ENCODE results near the gene HLF.

- TF ChIP-seq CTCF (IDR thresholded peaks at IDR 0.05): no peak
- no peak for TF ChIP-seq EZH2 (IDR thresholded peaks at IDR 0.05; ENCODE audit: borderline replicate concordance, insufficient read depth, low read depth, low read length, poor library complexity, severe bottlenecking)
These were observed 20.9 kb downstream of the HLF start for GRCh38 chr17:55285340-55286301.
